NCI-H226 (cell line): Measurements from ENCODE around the gene FHL3.
"Not testable (repeated sequence)": the region's sequence is repeated elsewhere in the genome, so short reads cannot be mapped to it uniquely, and the experiment has no call there.

Experiments used
- DNase-seq: peaks from one replicate; pipeline ENCODE4 v3.0.0-alpha.2; 2015

The FHL3 gene

GRCh38 chr1:38034871-38035270, 29.6 kb upstream of the FHL3 start:
- DNase-seq, result no peak

- DNase-seq, result not testable (repeated sequence)
Measured at GRCh38 chr1:38032992-38033391, 27.7 kb upstream of the FHL3 start.

GRCh38 chr1:38031513-38031866, 26.2 kb upstream of the FHL3 start:
- no peak for DNase-seq

GRCh38 chr1:38030596-38031512, 25.5 kb upstream of the FHL3 start:
- no peak for DNase-seq

- DNase-seq, result peak; percentile 67
Measured at GRCh38 chr1:38029685-38030511, 24.6 kb upstream of the FHL3 start.

- no peak for DNase-seq
Measured at GRCh38 chr1:38029081-38029681, 23.9 kb upstream of the FHL3 start.

GRCh38 chr1:38028671-38029070, 23.4 kb upstream of the FHL3 start:
- no peak for DNase-seq

GRCh38 chr1:38028105-38028591, 22.8 kb upstream of the FHL3 start:
- DNase-seq, result no peak

GRCh38 chr1:38027201-38028104, 22.1 kb upstream of the FHL3 start:
- DNase-seq, result no peak

- DNase-seq, result no peak
Measured at GRCh38 chr1:38026592-38027200, 21.4 kb upstream of the FHL3 start.

- DNase-seq, result no peak
Measured at GRCh38 chr1:38025664-38026063, 20.4 kb upstream of the FHL3 start.

- DNase-seq, result no peak
Measured at GRCh38 chr1:38025233-38025632, 19.9 kb upstream of the FHL3 start.

- DNase-seq, result no peak
Measured at GRCh38 chr1:38022810-38023209, 17.5 kb upstream of the FHL3 start.

- no peak for DNase-seq
Measured at GRCh38 chr1:38021969-38022368, 16.7 kb upstream of the FHL3 start.

- DNase-seq, result no peak
Measured at GRCh38 chr1:38020396-38020795, 15.1 kb upstream of the FHL3 start.

- no peak for DNase-seq
Measured at GRCh38 chr1:38018864-38019343, 13.6 kb upstream of the FHL3 start.

GRCh38 chr1:38015978-38016725, 10.8 kb upstream of the FHL3 start:
- no peak for DNase-seq

GRCh38 chr1:38014724-38015424, 9.6 kb upstream of the FHL3 start:
- no peak for DNase-seq

- no peak for DNase-seq
Measured at GRCh38 chr1:38014171-38014570, 8.9 kb upstream of the FHL3 start.

GRCh38 chr1:38013227-38013622, 7.9 kb upstream of the FHL3 start:
- no peak for DNase-seq
